Mesothelial cell of epicardium (in vitro differentiated cells): ENCODE measurements around the gene MRRF. TPM values are rescaled to one million over a fixed set of nuclear protein-coding genes. Genes with fewer than 3 reads are reported as not detected.

Source experiments
- DNase-seq, 2 experiments: peaks; one replicate each; pipeline ENCODE4 v3.0.0; 2021; ENCODE audit warnings: low spot score in 2 of 2; ENCODE audit not compliant: unreplicated experiment in 2 of 2
- H3K27ac Mint-ChIP-seq: 2 replicates; pipeline ENCODE4 v1.8.0; 2021; ENCODE audit warnings: mixed read lengths
- H3K27me3 Mint-ChIP-seq: 2 replicates; pipeline ENCODE4 v1.8.0; 2021; ENCODE audit warnings: low read depth, mixed read lengths
- H3K36me3 Mint-ChIP-seq: 2 replicates; pipeline ENCODE4 v1.8.0; 2021; ENCODE audit warnings: mixed read lengths
- H3K4me1 Mint-ChIP-seq: 2 replicates; pipeline ENCODE4 v1.8.0; 2021; ENCODE audit warnings: mixed read lengths
- H3K4me3 Mint-ChIP-seq: 2 replicates; pipeline ENCODE4 v1.8.0; 2021; ENCODE audit warnings: mild to moderate bottlenecking, moderate library complexity, mixed read lengths
- H3K9me3 Mint-ChIP-seq: 2 replicates; pipeline ENCODE4 v1.8.0; 2021; ENCODE audit warnings: mixed read lengths
- CTCF ChIP-seq: fragments of 200-600 bp; sonication (generic); IDR thresholded peaks from one replicate; pipeline ENCODE4 v1.5.0; 2021; ENCODE audit warnings: antibody characterized with exemption; ENCODE audit not compliant: unreplicated experiment
- total RNA-seq: library from RNA; stranded (reverse); gene quantifications from 3 replicates; pipeline ENCODE4 v1.2.1, GENCODE V29; 2021

Gene MRRF
- total RNA-seq, 1 donor from 2014 or later: 39.2 TPM

GRCh38 chr9:122246666-122247065 is 18.0 kb upstream of the MRRF start:
- H3K4me1 Mint-ChIP-seq: no peaks in the 10 kb centered on the region
- no peak for TF ChIP-seq CTCF

GRCh38 chr9:122248448-122248865 is 16.2 kb upstream of the MRRF start:
- no peak overlapping the region for H3K27ac Mint-ChIP-seq
- H3K4me3 Mint-ChIP-seq: no peak overlapping the region
- H3K4me1 Mint-ChIP-seq: no peaks in the 10 kb centered on the region
- TF ChIP-seq CTCF: no peak
- peaks cover 41% of the 10 kb centered on the region for H3K36me3 Mint-ChIP-seq
- no peaks in the 10 kb centered on the region for H3K27me3 Mint-ChIP-seq
- no peak for DNase-seq
- no peaks in the 10 kb centered on the region for H3K9me3 Mint-ChIP-seq

More at GRCh38 chr9:122246666-122247065, 18.0 kb upstream of the MRRF start:
- H3K4me3 Mint-ChIP-seq: no peak overlapping the region
- no peaks in the 10 kb centered on the region for H3K27me3 Mint-ChIP-seq
- H3K27ac Mint-ChIP-seq: no peak overlapping the region
- H3K36me3 Mint-ChIP-seq: peaks cover 43% of the 10 kb centered on the region
- no peaks in the 10 kb centered on the region for H3K9me3 Mint-ChIP-seq
- no peak for DNase-seq

- Mint-ChIP-seq H3K27me3 (no peaks in the 10 kb centered on the region), H3K36me3 (peaks cover 29% of the 10 kb centered on the region), H3K27ac (no peak overlapping the region), H3K9me3 (no peaks in the 10 kb centered on the region), H3K4me1 (no peaks in the 10 kb centered on the region), H3K4me3 (no peak overlapping the region)
- no peak for TF ChIP-seq CTCF
- no peak for DNase-seq
Observed at GRCh38 chr9:122251351-122251750, 13.3 kb upstream of the MRRF start.

- TF ChIP-seq CTCF: no peak
- H3K36me3 Mint-ChIP-seq: peaks cover 20% of the 10 kb centered on the region
- no peak for DNase-seq
- H3K9me3 Mint-ChIP-seq: no peaks in the 10 kb centered on the region
- no peaks in the 10 kb centered on the region for H3K27me3 Mint-ChIP-seq
- no peak overlapping the region for H3K27ac Mint-ChIP-seq
- H3K4me1 Mint-ChIP-seq: no peaks in the 10 kb centered on the region
- H3K4me3 Mint-ChIP-seq: no peak overlapping the region
Observed at GRCh38 chr9:122252796-122253195, 11.9 kb upstream of the MRRF start.

GRCh38 chr9:122254761-122255160 is 9.9 kb upstream of the MRRF start:
- no peak for TF ChIP-seq CTCF
- H3K4me3 Mint-ChIP-seq: no peak overlapping the region
- DNase-seq: no peak
- peaks cover 24% of the 10 kb centered on the region for H3K36me3 Mint-ChIP-seq
- no peaks in the 10 kb centered on the region for H3K9me3 Mint-ChIP-seq
- H3K27me3 Mint-ChIP-seq: no peaks in the 10 kb centered on the region
- no peaks in the 10 kb centered on the region for H3K4me1 Mint-ChIP-seq
- H3K27ac Mint-ChIP-seq: no peak overlapping the region

GRCh38 chr9:122256206-122256605 is 8.5 kb upstream of the MRRF start:
- peaks cover 17% of the 10 kb centered on the region for H3K36me3 Mint-ChIP-seq
- H3K27me3 Mint-ChIP-seq: no peaks in the 10 kb centered on the region
- no peak overlapping the region for H3K27ac Mint-ChIP-seq
- H3K4me3 Mint-ChIP-seq: no peak overlapping the region
- TF ChIP-seq CTCF: no peak
- H3K4me1 Mint-ChIP-seq: no peaks in the 10 kb centered on the region
- no peak for DNase-seq
- no peaks in the 10 kb centered on the region for H3K9me3 Mint-ChIP-seq
